Epithelial cell of esophagus (primary cell): ENCODE data around the gene RBBP8NL.

Experiments
- DNase-seq: peaks from one replicate; pipeline ENCODE4 v3.0.0; 2010; ENCODE audit warnings: low read depth
- H3K4me3 ChIP-seq: 2 replicates; pipeline ENCODE4 v1.5.1; 2011; ENCODE audit warnings: mild to moderate bottlenecking, low read length, control low read depth
- CTCF ChIP-seq: IDR thresholded peaks from 2 replicates; pipeline ENCODE4 v1.5.1; 2011; ENCODE audit warnings: low read depth, mild to moderate bottlenecking, low read length, control low read depth, inconsistent platforms; ENCODE audit not compliant: insufficient read depth; ENCODE audit errors: missing control alignments

RBBP8NL gene

GRCh38 chr20:62427172-62428001 is at the start of gene RBBP8NL:
Gene RBBP8NL (minus strand): TSS chr20:62427539. CDS start chr20:62419647, 7,892 bp downstream.
- peak; percentile 98 for DNase-seq
- peak; percentile 72 for TF ChIP-seq CTCF
- H3K4me3 ChIP-seq, result peak within 1 kb of the TSS; percentile 50

- no peak for DNase-seq
- no peak for TF ChIP-seq CTCF
- H3K4me3 ChIP-seq, result no peak overlapping the region
Observed at GRCh38 chr20:62476056-62476838, 48.9 kb upstream of the RBBP8NL start.

- no peak for TF ChIP-seq CTCF
- no peak for DNase-seq
- H3K4me3 ChIP-seq, result no peak within 1 kb of the TSS
Observed at GRCh38 chr20:62475772-62476055, 48.4 kb upstream of the RBBP8NL start, which contains the start of gene GATA5. Gene GATA5 (minus strand): TSS chr20:62475995. CDS start chr20:62475521, 474 bp downstream.

GRCh38 chr20:62475027-62475771 is 47.9 kb upstream of the RBBP8NL start:
- TF ChIP-seq CTCF, result no peak
- no peak overlapping the region for H3K4me3 ChIP-seq
- DNase-seq, result no peak

- no peak for TF ChIP-seq CTCF
- no peak overlapping the region for H3K4me3 ChIP-seq
- DNase-seq, result no peak
Observed at GRCh38 chr20:62474604-62475026, 47.3 kb upstream of the RBBP8NL start.

- no peak overlapping the region for H3K4me3 ChIP-seq
- no peak for DNase-seq
- TF ChIP-seq CTCF, result no peak
Observed at GRCh38 chr20:62473717-62474603, 46.6 kb upstream of the RBBP8NL start.
